ENCODE measurements around the gene UCP2.
A peak's percentile ranks its signal among the peaks of the same experiment; 100 is the strongest.

The UCP2 gene

DNA sequence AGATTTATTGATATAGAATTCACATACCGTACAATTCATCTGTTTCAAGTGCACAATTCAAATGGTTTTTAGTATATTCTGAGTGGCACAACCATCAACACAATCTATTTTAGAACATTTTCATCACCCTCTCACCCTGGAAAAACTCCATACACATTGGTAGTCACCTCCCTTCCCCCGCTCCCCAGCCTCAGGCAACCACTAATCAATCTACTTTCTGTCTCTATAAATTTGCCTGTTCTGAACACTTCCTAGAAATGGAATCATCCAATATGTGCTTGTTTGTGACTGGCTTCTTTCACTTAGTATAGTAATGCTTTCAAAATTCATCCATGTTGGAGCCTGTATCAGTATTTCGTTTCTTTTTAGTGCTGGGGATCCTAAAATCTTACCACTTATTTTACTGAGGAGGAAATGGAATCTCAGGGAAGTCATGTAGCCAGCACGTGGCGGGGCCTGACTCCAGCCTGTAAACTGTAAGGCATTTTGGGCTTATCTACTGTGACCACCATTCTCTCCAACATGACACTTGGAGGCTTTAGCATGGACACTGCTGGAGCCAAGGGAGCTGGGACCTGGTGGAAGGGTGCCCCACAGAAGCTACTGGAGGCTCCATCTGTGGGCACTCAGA lies 27.1 kb upstream of the UCP2 start:
- no peak for DNase-seq

DNA sequence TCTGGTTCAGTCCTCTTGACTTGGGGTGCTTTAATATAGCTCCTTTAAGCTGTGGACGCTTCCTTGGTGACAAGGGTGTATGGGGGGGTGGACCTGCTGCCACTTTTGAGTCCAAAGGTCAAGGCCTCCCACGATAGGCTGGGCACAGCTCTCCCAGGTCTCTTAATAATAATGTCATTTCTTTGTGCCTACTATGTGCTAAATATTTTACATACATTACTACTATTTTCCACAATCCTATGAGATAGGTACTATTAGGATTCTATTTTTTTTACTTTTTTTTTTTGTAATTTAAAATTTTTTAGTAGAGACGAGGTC lies 26.5 kb upstream of the UCP2 start:
- no peak for DNase-seq

DNA sequence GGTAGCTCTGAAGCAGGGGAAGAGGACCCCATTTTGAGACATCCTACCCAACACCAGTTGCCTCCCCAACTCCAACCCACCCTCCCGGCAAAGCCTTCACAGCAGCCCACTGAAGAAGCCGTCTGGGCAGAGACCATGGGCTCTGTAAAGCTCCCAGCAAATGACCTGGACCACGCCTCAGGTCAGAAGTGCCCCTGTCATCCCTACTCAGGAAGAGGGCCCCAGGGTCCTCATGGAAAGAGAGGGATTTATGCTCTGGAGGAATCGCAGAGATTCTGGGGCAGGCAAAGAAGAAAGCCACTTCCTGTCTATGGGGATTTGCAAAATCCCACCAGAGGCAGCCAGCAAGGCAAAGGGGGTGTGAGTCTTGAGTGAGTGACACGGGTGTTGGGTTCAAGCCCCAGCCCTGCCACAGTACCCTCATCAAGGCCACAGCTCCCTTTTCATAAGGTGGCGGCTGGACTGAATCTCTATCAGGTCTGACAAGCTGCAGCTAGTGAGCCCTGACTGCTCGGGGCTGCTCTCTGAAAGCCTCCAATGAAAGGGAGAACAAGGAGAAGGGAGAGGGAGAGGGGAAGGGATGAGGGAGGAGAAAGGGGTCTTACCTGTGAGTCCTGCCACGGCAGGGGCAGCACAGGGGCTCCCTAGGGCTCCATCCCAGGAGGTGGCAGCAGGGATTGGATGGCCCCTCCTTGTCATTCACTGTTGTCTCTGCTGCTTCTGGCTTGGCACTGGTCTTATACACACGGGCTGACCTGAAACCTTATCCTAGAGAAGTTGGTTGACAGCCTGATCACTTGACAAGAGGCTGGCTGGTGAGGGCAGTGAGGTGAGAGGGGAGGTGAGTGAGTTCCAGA lies 26.0 kb upstream of the UCP2 start, which contains the start of gene UCP3:
UCP3 (minus strand) TSS at position 713 of the 857 bp plus-strand sequence. CDS start 2,043 bp downstream, outside the sequence.
- no peak for DNase-seq

DNA sequence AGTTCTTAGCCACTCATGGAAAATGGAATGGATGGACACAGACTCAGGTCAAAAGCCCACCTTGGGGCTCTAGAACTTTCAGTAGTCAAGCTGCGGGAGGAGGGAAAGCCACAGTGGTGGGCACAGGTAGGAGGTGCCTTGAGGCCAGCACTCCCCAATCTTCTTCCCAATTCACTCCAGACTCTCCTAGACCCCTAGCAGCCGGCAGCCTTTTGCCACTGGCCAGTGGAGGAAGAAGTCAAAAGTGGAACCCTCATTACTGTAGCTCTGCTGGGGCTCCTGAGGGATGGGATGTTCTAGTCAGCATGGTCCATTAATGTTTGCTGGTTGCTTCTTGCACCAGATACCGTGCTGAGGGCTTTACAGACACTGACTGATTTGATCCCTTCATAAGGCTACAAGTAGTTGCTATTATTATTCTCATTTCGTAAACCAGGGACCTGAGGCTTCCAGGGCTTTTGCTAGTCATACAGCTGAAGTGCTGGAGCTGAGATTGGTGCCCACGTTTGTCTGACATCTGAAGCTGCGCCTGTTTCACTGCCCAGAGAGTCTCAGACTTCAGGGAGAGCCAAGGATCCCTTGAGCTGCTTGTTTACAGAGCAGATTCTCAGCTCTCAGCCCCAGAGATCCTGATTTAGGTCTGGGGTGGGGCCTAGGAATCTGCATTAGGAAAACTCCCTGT lies 25.2 kb upstream of the UCP2 start:
- no peak for DNase-seq

DNA sequence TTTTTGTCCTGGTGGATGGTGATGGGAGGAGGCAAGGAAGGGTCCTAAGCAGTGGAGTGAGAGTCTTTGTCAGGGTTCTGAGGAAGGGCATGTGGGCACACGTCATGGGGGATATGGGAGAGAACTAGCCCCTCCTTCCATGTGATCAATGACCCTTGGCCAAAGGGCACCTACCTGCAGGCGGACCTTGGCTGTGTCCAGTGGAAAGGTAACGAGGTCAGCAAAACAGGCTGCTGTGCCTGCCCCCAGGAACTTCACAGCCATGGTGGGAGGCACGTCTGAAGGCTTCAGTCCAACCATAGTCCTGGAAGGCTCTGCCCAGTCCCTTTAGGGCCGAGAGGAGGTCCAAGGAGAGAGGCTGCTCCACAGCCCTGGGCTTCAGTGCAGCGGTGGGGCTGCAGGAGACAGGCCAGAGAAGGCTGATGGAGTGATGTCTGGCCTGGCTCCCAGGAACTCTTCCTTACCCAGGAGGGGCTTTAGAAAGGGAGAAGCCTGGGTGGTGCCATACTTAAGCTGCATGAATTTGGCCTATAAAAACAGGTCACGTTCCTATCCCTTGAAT lies 24.2 kb upstream of the UCP2 start:
- no peak for DNase-seq

DNA sequence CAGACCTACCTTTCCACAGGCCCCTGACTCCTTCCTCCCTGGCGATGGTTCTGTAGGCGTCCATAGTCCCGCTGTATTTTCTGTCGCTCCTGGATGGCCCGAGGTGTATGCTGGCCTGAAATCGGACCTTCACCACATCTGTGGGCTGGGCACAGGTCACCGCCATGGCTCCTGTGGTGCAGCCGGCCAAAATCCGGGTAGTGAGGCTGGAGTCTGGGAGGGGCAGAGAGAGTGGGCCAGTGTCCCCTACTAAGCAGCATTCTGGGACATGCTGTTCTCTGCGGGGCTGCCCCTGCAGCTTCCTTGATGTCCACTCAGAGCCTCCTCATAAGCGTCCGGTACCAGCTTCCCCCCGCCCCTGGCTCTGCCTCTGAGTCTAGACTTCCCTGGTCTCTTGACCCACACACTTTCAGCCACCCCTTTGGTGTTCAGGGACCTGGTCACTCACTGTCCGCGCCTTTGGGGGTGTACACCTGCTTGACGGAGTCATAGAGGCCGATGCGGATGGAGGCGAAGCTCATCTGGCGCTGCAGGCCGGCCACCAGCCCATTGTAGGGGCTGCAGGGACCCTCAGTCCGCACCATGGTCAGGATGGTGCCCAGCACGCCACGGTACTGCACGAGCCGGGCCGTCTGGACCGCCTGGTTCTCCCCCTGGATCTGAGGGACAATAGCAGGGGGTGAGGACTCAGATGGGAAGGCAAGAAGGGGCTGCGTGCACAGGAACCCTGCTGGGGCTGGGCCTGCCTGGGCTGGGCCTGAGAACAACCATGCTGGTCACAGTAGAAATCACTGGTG lies 23.3 kb upstream of the UCP2 start:
- no peak for DNase-seq

DNA sequence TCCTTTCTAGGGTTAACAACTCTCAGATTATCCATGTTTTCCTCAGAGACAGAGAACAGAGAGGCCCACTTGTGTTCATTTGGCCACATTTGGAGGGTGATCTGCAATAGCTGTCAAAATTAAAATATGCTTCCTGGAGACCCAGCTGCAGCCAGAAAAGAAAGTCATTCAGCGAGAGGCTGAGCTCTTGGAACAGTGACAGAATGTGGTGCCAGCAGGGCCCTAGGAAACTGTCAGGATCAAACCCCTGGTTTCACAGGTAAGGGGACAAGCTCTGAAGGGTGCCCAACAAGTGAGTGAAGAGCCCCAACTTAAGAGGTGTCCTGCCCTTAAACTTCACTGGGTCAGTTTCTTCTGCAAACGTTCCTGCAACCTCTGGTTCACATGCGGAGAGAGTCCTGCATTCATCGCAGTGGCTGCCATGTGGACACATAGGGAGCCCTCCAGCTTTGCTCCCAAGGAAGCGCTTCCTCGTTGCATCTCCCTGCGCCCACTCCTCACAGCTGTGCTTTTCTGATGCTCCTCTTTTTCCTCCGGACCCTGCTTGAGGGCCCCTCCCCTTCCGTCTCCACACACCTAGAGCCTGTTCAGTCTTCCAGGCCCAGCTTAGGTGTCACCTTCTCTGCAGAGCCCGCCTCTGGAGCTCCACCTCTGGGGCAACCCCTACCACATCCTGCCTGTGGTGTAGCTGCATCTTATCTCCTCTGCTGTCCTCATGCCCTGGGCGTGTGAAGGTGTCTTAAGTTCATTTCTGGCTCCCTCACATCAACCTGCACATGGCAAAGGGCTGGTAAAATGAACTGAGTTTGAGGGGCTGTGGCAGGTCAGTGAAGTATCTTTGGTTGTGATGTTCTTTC lies 22.3 kb upstream of the UCP2 start:
- no peak for DNase-seq

DNA sequence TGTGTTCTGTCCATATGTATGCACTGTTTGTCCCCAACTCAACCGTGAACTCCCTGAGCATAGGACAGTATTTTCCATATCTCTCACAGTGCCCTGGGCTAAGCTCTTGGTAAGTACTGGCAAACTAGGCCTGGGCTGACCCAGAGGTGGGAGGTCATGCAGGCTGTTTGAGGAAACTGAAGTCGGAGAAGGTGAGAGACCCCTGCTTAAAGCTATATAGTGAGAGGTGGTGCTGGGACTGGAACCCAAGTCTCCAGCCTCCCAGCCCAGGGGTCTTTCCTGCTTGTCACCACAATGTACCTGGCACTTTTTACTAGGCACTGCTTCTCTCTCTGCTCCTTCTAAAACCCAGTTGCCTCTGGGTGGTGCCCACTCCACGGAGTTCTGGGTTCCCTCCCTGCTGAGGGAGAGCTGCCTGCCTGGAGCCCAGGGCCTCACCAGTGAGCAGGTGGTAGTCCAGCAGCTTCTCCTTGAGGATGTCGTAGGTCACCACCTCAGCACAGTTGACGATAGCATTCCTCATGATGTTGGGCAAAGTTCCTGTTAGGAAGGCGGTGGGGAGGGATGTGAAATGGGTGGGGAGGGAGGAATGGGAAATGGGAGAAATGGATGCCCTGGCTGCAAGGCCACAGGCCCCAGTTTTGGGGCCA lies 21.5 kb upstream of the UCP2 start:
- DNase-seq, result no peak

DNA sequence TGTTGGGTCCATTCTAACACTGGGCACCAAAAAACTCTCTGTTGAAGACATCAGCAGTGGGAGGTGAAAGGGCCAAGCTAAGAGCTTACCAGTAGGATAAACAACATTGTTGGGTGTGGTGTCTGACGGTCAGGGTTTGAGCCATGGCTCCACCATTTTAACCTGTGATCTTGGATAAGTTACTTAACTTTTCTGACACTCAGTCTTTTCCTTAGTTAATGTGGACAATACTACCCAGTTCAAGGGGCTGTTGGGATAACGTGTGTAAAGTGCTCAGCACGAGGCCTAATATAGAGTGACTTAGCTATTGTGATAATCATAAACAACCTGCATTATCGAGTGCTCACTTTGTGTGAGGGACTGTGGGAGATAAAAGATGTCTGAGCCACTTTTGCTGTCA lies 20.2 kb upstream of the UCP2 start:
- no peak for DNase-seq

DNA sequence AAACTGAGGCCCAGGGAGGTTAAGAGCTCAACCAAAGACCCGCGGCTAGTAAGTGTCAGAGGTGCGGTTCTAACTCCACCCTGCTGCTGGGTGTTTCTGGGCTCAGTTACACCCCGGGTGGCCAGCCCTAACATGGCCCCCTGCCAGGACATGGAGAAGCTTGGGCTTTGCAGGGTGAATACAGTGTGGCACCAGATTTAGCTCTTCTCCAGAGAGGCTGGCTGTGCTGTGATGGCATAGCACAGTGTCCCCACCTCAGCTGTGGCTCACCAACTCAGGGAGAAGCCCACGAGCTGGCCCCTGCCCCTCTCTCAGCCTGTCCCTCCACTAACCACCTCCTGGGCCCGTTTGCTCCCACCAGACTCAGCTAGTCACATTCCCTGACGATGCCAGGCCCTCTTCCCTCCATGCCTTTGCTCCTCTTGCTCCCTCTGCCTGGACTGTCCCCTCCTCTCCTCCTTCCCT lies 19.2 kb upstream of the UCP2 start:
- no peak for DNase-seq

DNA sequence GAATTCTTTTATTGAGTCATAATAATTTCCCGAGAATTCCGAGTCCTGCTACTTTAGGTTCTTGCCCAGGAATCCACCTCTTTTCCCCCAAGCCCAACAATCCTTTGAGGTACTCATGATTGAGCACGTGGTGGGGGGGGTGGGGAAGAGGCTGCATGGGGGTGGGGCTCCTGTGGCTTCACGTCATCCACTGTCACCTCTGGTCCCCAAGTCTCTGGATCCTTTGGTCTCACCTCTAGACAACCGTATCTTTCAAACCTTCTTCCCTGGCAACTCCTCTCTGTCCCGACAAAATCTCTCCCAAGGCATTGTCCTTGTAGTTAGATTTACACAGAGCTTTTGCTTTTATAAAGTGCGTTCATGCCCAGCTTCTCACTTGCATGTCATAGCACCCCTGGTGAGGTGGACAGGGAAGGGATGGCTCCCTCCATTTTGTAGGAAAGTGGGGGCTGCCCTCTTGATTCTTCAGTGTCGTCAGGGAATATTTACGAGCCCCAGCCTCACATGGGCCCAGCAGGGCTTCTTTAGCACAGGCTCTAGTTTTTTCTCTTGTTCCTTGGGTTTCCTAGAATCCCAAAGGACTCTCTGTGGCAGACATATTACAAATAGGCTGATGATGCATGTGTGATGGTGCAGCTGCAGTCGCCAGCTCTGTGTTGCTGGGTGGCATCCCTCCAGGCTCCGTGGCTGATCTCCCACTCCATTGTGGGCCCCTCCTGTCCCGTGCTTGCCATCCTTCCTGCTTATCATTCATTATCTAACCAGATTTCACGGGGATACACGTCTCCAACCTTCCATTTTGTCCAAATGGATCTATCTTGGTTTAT lies 17.9 kb upstream of the UCP2 start:
- DNase-seq, result no peak

DNA sequence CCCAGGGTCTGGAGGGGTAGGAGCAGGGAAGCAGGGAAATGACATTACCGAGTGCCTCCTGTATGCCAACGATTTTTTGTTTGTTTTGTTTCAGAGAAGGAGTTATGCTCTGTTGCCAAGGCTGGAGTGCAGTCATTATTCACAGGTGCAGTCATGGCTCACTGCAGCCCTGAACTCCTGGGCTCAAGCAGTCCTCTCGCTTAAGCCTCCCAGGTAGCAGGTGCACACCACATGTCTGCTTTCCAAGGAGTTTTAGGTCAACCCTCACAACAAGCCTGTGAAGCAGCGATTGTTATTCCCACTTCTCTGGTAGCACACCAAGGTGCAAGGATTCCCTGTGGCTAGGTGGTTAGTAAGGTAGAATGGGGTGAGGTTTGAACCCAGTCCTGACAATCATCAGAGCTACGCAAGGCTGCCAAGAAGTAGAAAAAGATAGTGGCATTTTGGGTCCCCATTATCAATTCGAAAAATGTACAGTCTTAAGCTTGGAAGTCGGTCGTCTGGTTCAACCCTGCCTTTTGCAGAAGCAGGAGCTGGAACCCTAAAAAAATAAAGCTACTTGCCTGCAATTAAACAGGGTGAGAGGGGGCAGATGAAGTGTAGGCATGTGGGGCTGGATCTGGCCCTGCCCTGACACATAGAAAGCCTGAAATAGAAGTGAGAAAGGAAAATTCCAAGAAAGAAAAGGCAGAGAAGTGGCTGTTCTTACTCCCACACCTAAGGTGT lies 17.1 kb upstream of the UCP2 start:
- DNase-seq, result no peak

DNA sequence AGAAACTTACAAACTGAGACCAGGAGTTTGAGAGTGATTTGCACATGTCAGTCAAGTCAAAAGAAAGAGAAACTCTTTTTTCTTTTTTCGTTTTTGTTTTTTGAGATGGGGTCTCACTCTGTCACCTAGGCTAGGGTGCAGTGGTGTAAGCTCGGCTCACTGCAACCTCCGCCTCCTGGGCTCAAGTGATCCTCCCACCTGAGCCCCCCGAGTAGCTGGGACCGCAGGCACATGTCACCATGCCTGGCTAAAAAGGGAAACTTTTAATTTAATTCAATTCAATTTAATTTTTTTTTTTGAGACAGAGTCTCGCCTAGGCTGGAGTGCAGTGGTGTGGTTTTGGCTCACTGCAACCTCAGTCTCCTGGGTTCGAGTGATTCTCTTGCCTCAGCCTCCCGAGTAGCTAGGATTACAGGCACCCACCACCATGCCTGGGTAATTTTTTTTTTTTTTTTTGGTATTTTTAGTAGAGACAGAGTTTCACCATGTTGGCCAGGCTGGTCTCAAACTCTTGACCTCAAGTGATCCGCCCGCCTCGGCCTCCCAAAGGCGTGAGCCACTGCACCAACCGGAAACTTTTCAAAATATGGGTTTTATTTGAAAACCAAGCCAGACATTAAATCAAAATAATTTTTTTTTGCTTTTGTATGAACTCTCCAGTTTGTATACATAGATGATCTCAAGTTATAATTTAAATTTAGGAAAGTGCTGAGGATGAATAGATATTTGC lies 16.4 kb upstream of the UCP2 start:
- no peak for DNase-seq

DNA sequence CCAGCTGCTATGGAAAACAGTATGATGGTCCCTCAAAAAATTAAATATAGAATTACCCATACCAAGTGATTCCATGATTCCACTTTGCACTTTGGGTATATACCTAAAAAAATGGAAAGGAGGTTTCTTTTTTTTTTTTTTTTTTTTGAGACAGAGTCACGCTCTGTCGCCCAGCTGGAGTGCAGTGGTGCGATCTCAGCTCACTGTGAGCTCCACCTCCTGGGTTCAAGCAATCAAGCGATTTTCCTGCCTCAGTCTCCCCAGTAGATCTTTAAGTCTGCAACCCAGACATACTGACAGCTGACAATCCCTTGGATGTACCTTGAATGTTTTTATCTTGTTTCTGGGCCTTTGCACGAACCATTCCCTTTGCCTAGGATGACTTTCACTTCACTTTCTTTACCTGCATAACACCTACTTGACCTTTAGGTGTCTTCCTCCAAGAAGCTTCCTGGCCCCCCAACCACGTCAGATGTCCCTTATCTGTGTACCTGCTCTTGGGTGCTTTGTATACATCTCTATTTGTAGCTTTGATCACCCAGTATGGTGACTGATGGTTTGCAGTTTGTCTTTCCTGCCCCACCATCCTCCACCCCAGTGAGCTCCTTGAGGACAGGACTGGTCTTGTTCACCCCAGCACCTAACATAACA lies 14.6 kb upstream of the UCP2 start:
- DNase-seq, result no peak

DNA sequence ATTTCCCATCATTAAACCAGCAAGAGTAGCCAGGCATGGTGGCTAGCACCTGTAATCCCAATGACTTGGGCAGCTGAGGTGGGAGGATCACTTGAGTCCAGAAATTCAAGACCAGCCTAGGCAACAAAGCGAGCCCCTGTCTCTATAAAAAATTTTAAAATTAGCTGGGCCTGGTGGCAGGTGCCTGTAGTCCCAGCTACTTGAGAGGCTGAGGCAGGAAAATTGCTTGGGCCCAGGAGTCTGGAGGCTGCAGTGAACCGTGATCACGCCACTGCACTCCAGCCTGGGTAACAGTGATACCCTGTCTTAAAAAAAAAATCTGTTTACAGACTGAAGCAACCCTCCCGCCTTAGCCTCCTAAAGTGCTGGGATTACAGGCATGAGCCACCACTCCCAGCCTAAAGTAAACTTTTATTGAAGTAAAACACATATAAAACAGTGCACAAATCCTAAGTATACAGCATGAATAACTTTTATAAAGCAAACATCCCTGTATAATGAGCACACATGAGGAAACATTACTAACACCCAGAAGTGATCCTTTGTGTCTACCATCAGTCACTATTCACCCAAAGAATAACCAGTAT lies 13.6 kb upstream of the UCP2 start:
- no peak for DNase-seq

DNA sequence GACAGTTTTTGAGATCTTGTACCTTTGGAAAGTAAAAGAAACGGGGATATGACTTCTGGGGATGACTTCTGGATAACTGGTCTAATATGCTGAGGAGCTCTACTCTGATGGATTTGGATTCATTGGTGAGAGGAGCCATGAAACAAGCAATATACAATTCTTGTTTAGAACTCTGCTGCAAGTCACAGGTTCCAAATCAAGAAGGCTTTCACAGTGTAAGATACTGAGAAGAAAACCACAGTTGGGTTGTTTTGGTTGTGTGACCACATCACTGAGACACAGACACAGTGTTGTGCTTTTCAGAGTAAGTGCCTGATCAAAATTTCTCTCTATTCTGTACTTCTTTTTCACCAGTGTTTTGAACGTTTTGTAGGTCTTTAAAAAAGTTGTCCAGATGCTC lies 13.1 kb upstream of the UCP2 start:
- DNase-seq, result no peak

DNA sequence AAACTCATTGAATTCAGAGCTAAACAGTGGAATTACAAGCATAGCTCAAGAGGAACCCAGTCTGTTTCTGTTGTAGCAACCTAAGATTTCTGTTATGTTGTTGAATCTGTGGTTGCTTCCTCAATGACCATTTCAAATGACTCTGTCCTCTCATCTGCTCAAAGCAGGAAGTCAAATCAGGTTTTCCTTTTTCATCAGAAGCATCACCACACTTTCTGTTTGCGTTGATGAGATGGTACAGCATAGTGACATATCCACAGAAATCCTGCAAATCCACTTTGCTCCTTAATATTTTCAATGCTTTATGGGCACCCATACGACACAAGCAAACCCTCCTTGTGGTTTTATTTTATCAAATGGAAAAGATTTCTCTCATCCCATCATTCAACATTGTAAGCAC lies 12.6 kb upstream of the UCP2 start:
- DNase-seq, result peak; percentile 41 to 50

DNA sequence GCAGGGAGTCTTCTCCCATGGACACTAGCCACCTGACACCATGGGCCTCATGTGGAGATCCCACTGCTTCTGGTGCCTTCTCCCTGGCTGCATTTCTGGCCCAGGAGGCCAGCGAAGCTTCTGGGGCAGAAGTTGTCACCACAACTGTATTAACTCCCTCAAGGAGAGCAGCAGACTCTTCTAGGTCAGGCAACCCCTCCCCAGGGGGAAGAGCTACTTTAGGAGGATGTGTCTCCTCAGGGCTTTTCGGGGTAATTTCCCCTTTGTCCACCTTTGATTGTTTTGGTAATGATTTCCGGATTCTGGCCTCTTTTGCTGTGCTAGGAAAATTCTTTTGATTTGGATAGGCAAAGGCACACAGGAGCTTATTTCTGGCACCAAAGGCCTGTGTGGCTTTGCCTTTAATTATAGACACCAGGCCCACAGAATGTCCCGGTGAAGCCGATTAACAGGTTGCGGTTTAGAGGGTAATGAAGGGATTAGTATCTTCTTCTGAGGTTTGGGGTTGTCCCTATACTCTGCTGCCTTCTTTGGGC lies 8.9 kb upstream of the UCP2 start:
- DNase-seq, result no peak

Measured in Kasumi-1 (cell line).